Hair follicle dermal papilla cell (primary cell): ENCODE measurements around the gene WFDC10A. TPM values are rescaled to one million over a fixed set of nuclear protein-coding genes. Genes with fewer than 3 reads are reported as not detected.

ENCODE experiments used
- total RNA-seq: library from RNA; depleted of rRNA; stranded (reverse); fragments of >200 nt; gene quantifications from 2 replicates; pipeline ENCODE4 v1.2.3, GENCODE V29; 2012

Gene WFDC10A
- not detected in 2 replicates for total RNA-seq

GRCh38 chr20:45629496-45630100 is at the start of gene WFDC10A:
TSS of gene WFDC10A (plus strand) at chr20:45629739. CDS start at chr20:45629814, 75 bp downstream.

GRCh38 chr20:45631184-45631583 is 1.6 kb downstream of the WFDC10A start, which contains the start of gene WFDC9:
TSS of gene WFDC9 (minus strand) at chr20:45631284. CDS start at chr20:45610181, 21,103 bp downstream.

DNA sequence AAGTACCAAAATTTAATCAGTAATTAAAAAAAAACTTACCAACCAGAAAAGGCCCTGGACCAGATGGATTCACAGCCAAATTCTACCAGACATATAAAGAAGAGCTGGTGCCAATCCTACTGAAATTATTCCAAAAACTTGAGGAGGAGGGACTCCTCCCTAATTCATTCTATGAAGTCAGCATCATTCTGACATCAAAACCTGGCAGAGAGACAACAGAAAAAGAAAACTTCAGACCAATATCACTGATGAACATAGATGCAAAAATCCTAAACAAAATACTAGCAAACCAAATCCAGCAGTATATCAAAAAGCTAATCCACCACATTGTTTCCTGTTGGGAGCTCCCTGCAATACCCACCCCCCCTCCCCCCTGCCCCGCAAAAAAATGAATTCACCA is 40.6 kb downstream of the WFDC10A start, which contains the start of gene WFDC11:
TSS of gene WFDC11 (minus strand) at position 101 of the 400 bp plus-strand sequence. CDS start 19,639 bp downstream, outside the sequence.

Other genes with a start within 250 kb of the WFDC10A start
- 3.9 and 10.2 TPM in 2 replicates for gene DBNDD2, start 221.4 kb upstream of the WFDC10A start, total RNA-seq
- gene PIGT, start 213.6 kb upstream of the WFDC10A start, total RNA-seq: 51.0 and 63.4 TPM in 2 replicates
- gene WFDC2, start 160.0 kb upstream of the WFDC10A start, total RNA-seq: not detected in 2 replicates
- not detected in 2 replicates for gene SPINT3, start 114.1 kb upstream of the WFDC10A start, total RNA-seq
- gene WFDC6, start 90.3 kb upstream of the WFDC10A start, total RNA-seq: not detected in 2 replicates
- gene EPPIN, start 82.3 kb upstream of the WFDC10A start, total RNA-seq: not detected in 2 replicates
- not detected in 2 replicates for gene WFDC8, start 50.5 kb upstream of the WFDC10A start, total RNA-seq
- not detected in 2 replicates for gene WFDC9, start 1.5 kb downstream of the WFDC10A start, total RNA-seq
- not detected in 2 replicates for gene WFDC11, start 40.5 kb downstream of the WFDC10A start, total RNA-seq
- not detected in 2 replicates for gene WFDC13, start 72.3 kb downstream of the WFDC10A start, total RNA-seq
- 0.32 TPM in 1 of 2 replicates, not detected in the other for gene WFDC10B, start 75.3 kb downstream of the WFDC10A start, total RNA-seq
- not detected in 2 replicates for gene SPINT4, start 92.6 kb downstream of the WFDC10A start, total RNA-seq
- gene WFDC3, start 162.1 kb downstream of the WFDC10A start, total RNA-seq: 0.61 TPM in 1 of 2 replicates, not detected in the other
- 5.5 and 13.8 TPM in 2 replicates for gene DNTTIP1, start 162.2 kb downstream of the WFDC10A start, total RNA-seq
- gene UBE2C, start 182.9 kb downstream of the WFDC10A start, total RNA-seq: 2.3 and 4.5 TPM in 2 replicates
- gene TNNC2, start 197.6 kb downstream of the WFDC10A start, total RNA-seq: not detected in 2 replicates
- 75.3 and 91.8 TPM in 2 replicates for gene SNX21, start 204.1 kb downstream of the WFDC10A start, total RNA-seq
- 27.6 and 32.8 TPM in 2 replicates for gene ACOT8, start 227.7 kb downstream of the WFDC10A start, total RNA-seq
- 4.7 and 5.5 TPM in 2 replicates for gene ZSWIM3, start 227.9 kb downstream of the WFDC10A start, total RNA-seq